HEK293T (cell line): ENCODE measurements around the gene RGS21.

Source experiments
- ARNT ChIP-seq: fragments of 450-650 bp; IDR thresholded peaks from 2 replicates; pipeline ENCODE4 v1.6.1; 2017; ENCODE audit warnings: mild to moderate bottlenecking
- BHLHE40 ChIP-seq: fragments of 450-650 bp; IDR thresholded peaks from 2 replicates; pipeline ENCODE4 v1.6.1; 2016; ENCODE audit warnings: mild to moderate bottlenecking, moderate library complexity, borderline replicate concordance
- ELF4 ChIP-seq: fragments of 450-650 bp; IDR thresholded peaks from 2 replicates; pipeline ENCODE4 v1.6.1; 2017; ENCODE audit warnings: antibody characterized with exemption
- FOXA1 ChIP-seq: fragments of 450-650 bp; IDR thresholded peaks from 2 replicates; pipeline ENCODE4 v1.6.1; 2016; ENCODE audit warnings: mild to moderate bottlenecking
- FOXM1 ChIP-seq: fragments of 450-650 bp; IDR thresholded peaks from 2 replicates; pipeline ENCODE4 v1.6.1; 2017; ENCODE audit warnings: mild to moderate bottlenecking, borderline replicate concordance
- HDGF ChIP-seq: fragments of 450-650 bp; IDR thresholded peaks from 2 replicates; pipeline ENCODE4 v1.6.1; 2017; ENCODE audit warnings: antibody characterized with exemption, borderline replicate concordance
- LEF1 ChIP-seq: fragments of 450-650 bp; IDR thresholded peaks from 2 replicates; pipeline ENCODE4 v1.6.1; 2017; ENCODE audit warnings: mild to moderate bottlenecking, borderline replicate concordance
- NFRKB ChIP-seq: fragments of 450-650 bp; IDR thresholded peaks from 2 replicates; pipeline ENCODE4 v1.6.1; 2016; ENCODE audit warnings: mild to moderate bottlenecking, moderate library complexity
- SP1 ChIP-seq: fragments of 450-650 bp; IDR thresholded peaks from 2 replicates; pipeline ENCODE4 v1.6.1; 2017
- SUZ12 ChIP-seq: fragments of 450-650 bp; IDR thresholded peaks from 2 replicates; pipeline ENCODE4 v1.6.1; 2016; ENCODE audit warnings: mild to moderate bottlenecking
- TARDBP ChIP-seq: fragments of 450-650 bp; IDR thresholded peaks from 2 replicates; pipeline ENCODE4 v1.6.1; 2016
- ZNF384 ChIP-seq: fragments of 450-650 bp; IDR thresholded peaks from 2 replicates; pipeline ENCODE4 v1.6.1; 2016
- TF ChIP-seq, protein P1 (sequence below): fragments of 450-650 bp; IDR thresholded peaks from 2 replicates; pipeline ENCODE4 v1.6.1; 2016

GRCh38 chr1:192343344-192343743, 26.6 kb downstream of the RGS21 start:
- TF ChIP-seq, protein P1, sequence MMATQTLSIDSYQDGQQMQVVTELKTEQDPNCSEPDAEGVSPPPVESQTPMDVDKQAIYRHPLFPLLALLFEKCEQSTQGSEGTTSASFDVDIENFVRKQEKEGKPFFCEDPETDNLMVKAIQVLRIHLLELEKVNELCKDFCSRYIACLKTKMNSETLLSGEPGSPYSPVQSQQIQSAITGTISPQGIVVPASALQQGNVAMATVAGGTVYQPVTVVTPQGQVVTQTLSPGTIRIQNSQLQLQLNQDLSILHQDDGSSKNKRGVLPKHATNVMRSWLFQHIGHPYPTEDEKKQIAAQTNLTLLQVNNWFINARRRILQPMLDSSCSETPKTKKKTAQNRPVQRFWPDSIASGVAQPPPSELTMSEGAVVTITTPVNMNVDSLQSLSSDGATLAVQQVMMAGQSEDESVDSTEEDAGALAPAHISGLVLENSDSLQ, result no peak
- TF ChIP-seq BHLHE40, result no peak
- no peak for TF ChIP-seq ELF4
- TF ChIP-seq LEF1, result no peak
- no peak for TF ChIP-seq HDGF
- TF ChIP-seq NFRKB, result no peak
- TF ChIP-seq ARNT, result no peak
- no peak for TF ChIP-seq SP1
- no peak for TF ChIP-seq FOXA1
- TF ChIP-seq SUZ12, result no peak
- no peak for TF ChIP-seq FOXM1
- TF ChIP-seq ZNF384, result no peak
- TF ChIP-seq TARDBP, result no peak
